ENCODE results near the gene NSD2.
"Not testable (repeated sequence)": the region's sequence is repeated elsewhere in the genome, so short reads cannot be mapped to it uniquely, and the experiment has no call there.

Gene NSD2

GRCh38 chr4:1870578-1871443 lies at the start of gene NSD2:
Gene NSD2 (plus strand): TSS chr4:1871393. CDS start chr4:1900655, 29,262 bp downstream.
- DNase-seq, result peak; percentile 14 to 75

DNA sequence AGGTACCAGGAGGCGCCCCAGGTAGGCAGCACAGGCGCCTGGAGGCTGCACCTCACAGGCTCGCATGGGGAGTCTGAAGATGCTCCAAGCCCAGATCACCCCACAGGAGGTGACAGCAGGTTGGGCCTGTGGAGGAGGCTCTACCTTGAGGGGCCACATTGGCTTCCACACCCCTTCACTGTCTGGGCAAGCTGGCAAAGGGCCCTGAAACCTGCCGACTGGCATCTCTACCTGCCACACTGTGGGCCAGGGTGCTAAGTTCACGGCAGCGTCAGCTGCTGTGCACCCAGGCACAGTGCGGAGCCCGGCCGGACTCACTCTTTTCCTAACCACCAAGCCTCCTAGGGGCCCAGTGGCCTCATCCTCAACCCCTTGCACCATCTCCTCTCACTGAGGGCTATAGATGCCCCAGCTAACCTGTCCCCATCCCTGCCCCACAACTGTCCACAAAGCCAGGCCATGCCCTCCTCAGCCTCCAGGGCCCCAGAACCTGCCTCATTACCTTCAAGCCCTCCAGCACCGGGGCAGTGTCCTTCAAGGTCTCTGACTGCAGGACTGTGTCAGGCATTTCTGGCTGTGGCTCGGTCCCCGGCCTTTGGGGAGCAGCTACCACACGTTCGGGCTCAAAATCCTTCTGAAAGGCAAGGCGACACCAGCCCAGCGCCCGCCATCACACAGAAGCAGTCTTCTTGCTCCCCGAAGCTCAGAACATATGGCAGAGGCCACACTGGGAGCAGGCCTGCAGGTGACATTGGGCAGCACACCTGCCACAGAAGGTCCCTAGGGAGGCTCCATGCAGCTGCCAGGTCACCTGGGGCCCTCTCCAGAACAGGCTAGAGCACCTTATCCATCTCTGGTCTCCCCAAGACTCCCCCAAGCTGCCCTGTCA lies 49.3 kb upstream of the NSD2 start:
- no peak for DNase-seq

DNA sequence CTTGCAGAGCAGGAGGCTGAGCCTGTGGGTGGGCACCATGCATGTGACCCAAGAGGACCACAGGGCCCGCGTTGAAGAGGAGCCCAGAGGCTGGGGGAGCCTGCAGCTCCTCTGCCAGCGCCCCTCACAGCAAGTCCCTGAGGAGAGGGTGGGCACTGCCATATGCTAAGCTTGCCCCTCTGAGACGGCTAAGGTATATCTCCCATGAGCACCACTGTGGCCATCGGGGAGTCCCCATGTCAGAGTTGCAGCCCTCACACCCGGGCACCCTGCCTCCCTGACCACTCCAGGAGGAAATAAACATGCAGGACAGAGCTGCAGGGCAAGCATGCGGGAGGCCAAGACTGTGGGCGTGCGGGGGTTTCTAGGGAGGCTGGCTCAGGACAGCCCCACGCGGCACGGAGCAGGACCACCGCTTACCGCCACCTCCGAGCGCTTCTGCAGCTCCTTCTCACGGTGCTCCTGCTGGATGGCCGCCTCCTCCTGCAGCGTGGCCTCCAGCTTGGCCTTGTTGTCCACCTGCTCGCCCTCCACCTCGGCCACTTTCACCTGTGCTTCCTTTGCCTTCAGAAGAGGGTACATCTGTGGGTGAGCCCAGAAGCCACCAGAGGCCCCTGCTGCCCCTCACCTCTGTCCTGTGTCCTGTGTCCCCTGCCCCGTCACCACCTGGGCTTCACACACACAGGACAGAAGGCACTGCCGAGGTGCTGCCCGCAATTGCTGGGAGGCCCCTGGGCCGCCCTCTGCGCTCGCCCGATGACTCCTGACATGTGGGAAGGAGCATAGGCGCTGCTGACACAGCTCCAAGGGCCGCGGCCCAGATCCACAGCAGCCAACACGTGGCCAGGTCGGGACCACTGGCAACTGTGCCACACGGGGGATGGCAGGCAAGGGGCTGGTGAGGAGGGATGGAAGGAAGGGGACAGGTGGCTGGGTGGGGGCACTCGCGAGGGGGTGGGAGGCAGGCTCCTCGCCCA lies 48.3 kb upstream of the NSD2 start:
- no peak for DNase-seq

- DNase-seq, result no peak
Measured at GRCh38 chr4:1823545-1823932, 47.7 kb upstream of the NSD2 start.

- DNase-seq, result no peak
Measured at GRCh38 chr4:1824746-1825145, 46.4 kb upstream of the NSD2 start.

GRCh38 chr4:1825326-1825725 lies 45.9 kb upstream of the NSD2 start:
- DNase-seq, result no peak

DNA sequence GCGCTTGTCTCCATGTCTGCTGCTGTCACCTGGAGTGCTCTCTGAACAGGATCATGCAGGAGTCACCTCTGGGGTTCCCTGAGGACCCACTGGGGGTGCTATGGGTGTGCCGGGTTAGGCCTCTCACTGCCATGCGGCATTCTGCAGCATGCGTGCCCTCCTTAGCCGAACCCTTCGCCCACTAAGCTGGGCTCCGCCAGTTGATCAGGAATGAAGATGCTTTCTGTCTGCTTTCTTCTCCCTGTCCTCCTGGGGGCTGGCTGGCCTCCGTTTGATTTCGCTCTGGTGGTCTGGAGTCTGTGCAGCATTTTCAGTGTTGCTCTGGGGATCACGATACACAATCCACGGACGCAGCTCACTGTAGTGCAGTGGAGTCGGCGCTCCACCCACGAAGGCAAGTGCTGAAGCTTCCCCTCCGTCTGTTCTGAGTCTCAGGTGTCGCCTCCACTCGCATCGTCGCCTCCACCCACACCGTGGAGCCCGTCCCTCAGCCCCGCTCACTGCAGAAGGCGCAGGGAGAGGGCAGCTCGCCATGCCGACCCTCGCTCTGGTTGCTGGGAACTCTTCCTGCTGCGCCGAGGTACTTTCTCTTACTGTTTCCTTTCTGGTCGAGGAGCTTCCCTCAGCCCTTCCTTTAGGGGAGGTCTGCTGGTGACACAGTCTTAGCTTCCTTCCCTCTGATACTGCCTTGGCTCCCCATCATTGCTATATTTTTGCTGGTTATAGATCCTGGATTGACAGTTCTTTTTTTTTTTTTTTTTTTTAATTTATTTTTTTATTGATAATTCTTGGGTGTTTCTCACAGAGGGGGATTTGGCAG lies 44.5 kb upstream of the NSD2 start:
- DNase-seq, result no peak

GRCh38 chr4:1830234-1830633 lies 41.0 kb upstream of the NSD2 start:
- DNase-seq, result no peak

- no peak for DNase-seq
Measured at GRCh38 chr4:1830642-1831228, 40.5 kb upstream of the NSD2 start.

DNA sequence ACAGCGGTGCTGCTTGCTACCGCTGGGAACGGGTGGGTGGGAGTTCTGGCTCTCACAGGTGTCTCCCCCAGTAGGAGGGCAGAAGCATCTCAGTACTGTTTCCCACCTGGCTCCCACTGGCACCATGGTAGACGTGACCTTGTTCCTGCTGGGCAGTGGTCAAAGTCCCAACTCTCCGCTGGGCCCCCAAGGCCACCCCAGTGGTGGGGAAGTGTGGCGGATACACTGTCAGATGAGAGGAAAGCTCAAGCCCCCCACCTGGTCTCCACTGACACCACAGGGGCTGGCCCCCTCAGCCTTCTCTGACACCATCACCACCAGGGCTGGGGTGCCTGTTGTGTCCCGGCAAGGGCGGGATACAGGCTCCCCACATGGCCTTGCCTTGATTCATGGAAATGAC lies 39.9 kb upstream of the NSD2 start:
- no peak for DNase-seq

DNA sequence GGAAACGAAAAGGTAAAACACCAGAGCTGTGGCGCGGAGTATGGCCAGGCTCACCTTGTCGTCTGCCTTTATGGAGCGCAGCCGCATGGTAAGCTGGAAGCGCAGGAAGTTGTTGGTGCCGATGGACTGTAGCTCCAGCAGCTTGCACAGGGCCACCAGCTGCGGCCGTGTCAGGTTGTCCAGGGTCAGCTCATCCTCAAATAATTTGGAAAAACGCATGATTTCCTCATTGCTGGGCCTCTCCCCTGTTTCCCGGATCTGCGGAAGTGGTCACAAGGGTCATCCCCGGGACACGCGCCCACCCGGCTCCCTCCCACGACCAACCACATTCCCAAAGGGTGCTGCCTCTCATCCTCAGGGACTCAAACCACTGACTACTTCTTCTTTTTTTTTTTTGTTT lies 38.5 kb upstream of the NSD2 start:
- DNase-seq, result no peak

DNA sequence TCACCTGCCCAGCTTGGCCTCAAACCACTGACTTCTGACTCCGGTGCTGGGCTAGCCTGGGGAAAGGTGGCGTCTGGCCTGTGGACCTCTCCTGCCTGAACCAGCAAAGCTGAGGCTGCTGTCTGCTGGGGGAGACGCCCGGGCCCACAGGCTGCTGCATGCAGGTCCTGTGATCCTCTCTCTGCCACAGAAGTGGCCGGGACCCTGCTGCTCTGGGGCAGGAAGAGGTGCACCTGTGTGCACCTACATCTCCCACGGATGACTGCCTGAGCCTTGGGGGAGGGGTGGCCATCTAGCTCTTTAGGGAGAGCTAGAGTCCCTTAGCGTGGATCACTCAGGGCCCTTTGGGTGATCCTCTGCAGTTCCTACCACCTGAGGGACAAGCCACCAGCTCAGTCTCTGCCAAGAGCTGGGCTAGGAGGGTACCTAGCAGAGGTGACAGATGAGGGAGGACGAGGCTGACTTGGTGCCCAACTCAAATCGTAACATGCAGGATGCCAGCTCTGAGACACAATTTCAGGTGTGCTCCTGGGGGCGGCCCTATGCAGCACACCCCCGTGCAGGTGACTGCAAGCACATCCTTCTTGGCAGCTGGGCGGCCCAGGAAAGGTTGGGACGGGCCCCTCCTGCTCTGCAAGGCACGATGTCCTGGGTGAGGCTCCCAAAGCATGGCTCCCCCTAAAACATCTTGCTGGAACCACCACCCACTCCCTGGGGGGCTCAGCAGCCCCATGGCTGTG lies 37.7 kb upstream of the NSD2 start:
- no peak for DNase-seq

GRCh38 chr4:1834047-1834775 lies 37.0 kb upstream of the NSD2 start:
- no peak for DNase-seq

DNA sequence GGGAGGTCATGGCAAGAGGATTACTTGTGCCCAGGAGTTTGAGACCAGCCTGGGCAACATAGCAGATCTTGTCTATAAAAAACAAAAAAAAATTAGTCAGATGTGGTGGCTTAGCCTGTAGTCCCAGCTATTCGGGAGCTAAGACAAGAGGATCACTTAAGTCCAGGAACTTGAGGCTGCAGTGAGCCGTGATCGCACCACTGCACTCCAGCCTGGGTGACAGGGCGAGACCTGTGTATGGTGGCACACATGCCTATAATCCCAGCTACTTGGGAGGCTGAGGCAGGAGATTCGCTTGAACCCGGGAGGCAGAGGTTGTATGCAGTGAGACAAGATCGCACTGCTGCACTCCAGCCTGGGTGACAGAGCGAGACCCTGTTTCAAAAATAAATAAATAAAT lies 35.4 kb upstream of the NSD2 start:
- DNase-seq, result not testable (repeated sequence)

- no peak for DNase-seq
Measured at GRCh38 chr4:1836650-1837049, 34.5 kb upstream of the NSD2 start.

GRCh38 chr4:1837069-1837468 lies 34.1 kb upstream of the NSD2 start:
- DNase-seq, result no peak

DNA sequence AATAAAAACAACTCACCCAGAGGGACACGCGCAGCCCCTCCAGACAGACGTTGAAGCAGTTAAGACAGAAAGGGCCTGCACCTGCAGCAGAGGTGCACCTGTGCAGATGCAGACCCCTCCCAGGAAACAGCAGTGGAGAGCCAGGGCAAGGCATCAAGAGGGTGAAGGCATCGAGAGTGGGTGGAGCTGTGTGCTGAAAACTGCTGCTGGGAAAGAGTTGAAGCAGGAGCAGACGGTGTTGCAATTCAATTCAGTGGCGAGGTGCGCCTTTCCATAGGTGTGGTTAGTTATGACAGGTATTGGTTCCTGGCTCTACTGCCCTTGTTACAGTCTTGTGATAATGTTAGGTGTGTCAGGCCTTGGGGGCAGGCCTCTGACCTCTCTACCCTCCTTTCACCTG lies 31.9 kb upstream of the NSD2 start:
- DNase-seq, result no peak

- DNase-seq, result no peak
Measured at GRCh38 chr4:1841201-1841886, 29.8 kb upstream of the NSD2 start.

GRCh38 chr4:1841887-1842210 lies 29.3 kb upstream of the NSD2 start:
- DNase-seq, result no peak

Measured in SHP77 (cell line).